Measurements from ENCODE around the gene LDOC1. TPM values are rescaled to one million over a fixed set of nuclear protein-coding genes. Genes with fewer than 3 reads are reported as not detected.

The LDOC1 gene
- 51.0 and 51.5 TPM in 2 replicates for polyA plus RNA-seq (2013)

DNA sequence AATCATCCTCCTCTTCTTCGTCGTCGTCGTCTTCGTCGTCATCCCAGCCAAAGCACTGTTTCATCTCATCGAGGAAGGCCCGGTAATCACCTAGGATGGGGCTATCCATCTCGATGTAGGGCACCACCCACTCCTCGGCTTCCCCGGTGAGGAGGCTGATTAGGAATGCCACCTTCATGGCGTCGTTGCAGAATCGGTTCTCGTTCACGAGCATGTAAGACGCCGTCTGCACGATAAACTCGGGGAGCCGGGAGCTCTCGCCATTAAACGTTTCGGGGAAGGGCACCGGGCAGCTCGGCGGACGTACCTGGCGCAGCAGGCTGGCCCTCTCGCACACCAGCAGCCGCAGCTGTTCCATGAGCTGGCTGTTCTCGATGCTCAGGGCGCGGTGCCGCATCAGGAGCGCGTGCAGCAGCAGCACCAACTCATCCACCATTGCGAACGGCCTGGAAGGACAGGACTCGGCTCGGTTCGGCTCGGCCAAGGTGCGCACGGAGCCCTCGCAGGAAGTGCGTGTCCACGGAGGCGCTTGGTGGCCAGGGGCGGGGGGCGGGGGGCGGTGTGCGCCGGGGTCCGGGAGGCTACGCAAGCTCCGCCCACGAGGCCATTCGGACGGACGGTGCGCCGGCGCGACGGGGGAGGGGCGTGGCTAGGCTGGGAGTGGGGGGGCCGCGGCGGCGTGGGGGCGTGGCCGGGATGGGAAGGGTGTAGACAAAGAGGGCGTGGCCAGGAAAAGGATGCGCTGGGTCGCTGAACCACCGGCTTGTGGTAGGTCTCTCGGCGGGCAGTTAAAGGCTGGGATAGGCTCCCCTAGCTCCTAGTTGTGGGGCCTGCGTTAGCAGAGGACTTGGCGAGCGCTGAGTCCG is at the start of gene LDOC1:
Gene LDOC1 (minus strand): TSS at position 544 of the 866 bp plus-strand sequence. CDS start 108 bp downstream, at position 436.
- WGBS (ENCODE audit: extremely low coverage, insufficient coverage, insufficient read length), result no CpG with 5 or more reads among the region's 83 CpGs
- no peak for DNase-seq

DNA sequence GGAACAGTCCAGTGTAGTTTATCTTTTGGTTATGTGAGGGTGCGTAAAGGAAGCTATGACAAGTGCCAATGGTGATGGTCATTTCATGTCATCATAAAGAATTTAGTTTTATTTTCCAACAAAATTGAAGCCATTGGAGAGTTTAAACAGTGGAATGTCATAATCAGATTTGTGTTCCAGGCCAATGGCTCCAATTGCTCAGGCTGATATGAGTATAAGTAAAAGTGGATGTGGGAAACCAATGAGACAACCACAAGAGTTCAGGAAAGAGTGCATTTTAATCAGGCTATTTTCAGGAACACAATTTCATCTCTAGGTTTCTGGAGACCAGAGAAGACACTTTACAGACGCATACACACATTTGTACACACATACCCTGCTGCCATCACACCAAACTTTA is 44.7 kb upstream of the LDOC1 start:
- Histone ChIP-seq H3K23ac (ENCODE audit: low read length) (no peak overlapping the region), H3K4ac (ENCODE audit: low read depth, low read length) (no peak overlapping the region), H3K4me2 (ENCODE audit: low read length) (no peak overlapping the region), H3K9ac (ENCODE audit: low read length) (no peak overlapping the region), H4K8ac (ENCODE audit: low read depth, low read length) (no peak overlapping the region), H3K18ac (ENCODE audit: low read length) (no peak overlapping the region), H2AK5ac (ENCODE audit: low read length) (no peak overlapping the region), H3K14ac (ENCODE audit: low read length) (no peak overlapping the region), H4K91ac (ENCODE audit: low read depth, low read length) (no peak overlapping the region), H2BK12ac (ENCODE audit: low read length) (no peak overlapping the region), H2BK5ac (ENCODE audit: low read depth, low read length, poor library complexity) (no peak overlapping the region), H3K27me3 (ENCODE audit: insufficient read depth, low read length) (no peaks in the 10 kb centered on the region), H3K4me1 (ENCODE audit: control insufficient read depth in 1 of 2, insufficient read depth in 2 of 2, low read length in 2 of 2) (no peaks in the 10 kb centered on the region), H3K79me1 (ENCODE audit: low read length) (no peaks in the 10 kb centered on the region), H2BK120ac (ENCODE audit: insufficient read depth, low read length, poor library complexity) (no peak overlapping the region), H2AFZ (ENCODE audit: insufficient read depth, low read length, poor library complexity) (no peak overlapping the region), H3K9me3 (ENCODE audit: insufficient read depth, low read depth, low read length) (no peaks in the 10 kb centered on the region), H3K79me2 (ENCODE audit: control insufficient read depth, insufficient read depth, low read length, poor library complexity) (no peaks in the 10 kb centered on the region), H4K12ac (ENCODE audit: low read depth, low read length) (no peak overlapping the region), H3K27ac (ENCODE audit: low read depth, low read length) (no peak overlapping the region), H3K4me3 (ENCODE audit: low read depth, low read length) (no peak overlapping the region), H3K36me3 (ENCODE audit: control insufficient read depth in 1 of 2, insufficient read depth in 2 of 2, low read length in 2 of 2) (no peaks in the 10 kb centered on the region)
- DNase-seq, result no peak
- no CpG with 5 or more reads among the region's 2 CpGs for WGBS (ENCODE audit: extremely low coverage, insufficient coverage, insufficient read length)

More for the DNA sequence above, at the start of gene LDOC1:
- H3K14ac ChIP-seq (ENCODE audit: low read length), result peak within 1 kb of the TSS; percentile 11
- H3K79me1 ChIP-seq (ENCODE audit: low read length), result peaks cover 3% of the 10 kb centered on the region
- no peaks in the 10 kb centered on the region for H3K27me3 ChIP-seq (ENCODE audit: insufficient read depth, low read length)
- no peak within 1 kb of the TSS for H3K4ac ChIP-seq (ENCODE audit: low read depth, low read length)
- no peaks in the 10 kb centered on the region for H3K36me3 ChIP-seq (ENCODE audit: control insufficient read depth in 1 of 2, insufficient read depth in 2 of 2, low read length in 2 of 2)
- no peak within 1 kb of the TSS for H2BK5ac ChIP-seq (ENCODE audit: low read depth, low read length, poor library complexity)
- peak within 1 kb of the TSS; percentile 28 for H3K18ac ChIP-seq (ENCODE audit: low read length)
- H3K4me1 ChIP-seq (ENCODE audit: control insufficient read depth in 1 of 2, insufficient read depth in 2 of 2, low read length in 2 of 2), result no peaks in the 10 kb centered on the region
- H2BK120ac ChIP-seq (ENCODE audit: insufficient read depth, low read length, poor library complexity), result peak within 1 kb of the TSS; percentile 3
- peak within 1 kb of the TSS; percentile 3 for H4K12ac ChIP-seq (ENCODE audit: low read depth, low read length)
- H3K4me2 ChIP-seq (ENCODE audit: low read length), result peak within 1 kb of the TSS; percentile 90
- no peak within 1 kb of the TSS for H3K27ac ChIP-seq (ENCODE audit: low read depth, low read length)
- peak within 1 kb of the TSS; percentile 36 for H4K91ac ChIP-seq (ENCODE audit: low read depth, low read length)
- H4K8ac ChIP-seq (ENCODE audit: low read depth, low read length), result peak within 1 kb of the TSS; percentile 52
- H3K23ac ChIP-seq (ENCODE audit: low read length), result no peak within 1 kb of the TSS
- H3K9ac ChIP-seq (ENCODE audit: low read length), result peak within 1 kb of the TSS; percentile 31
- peak within 1 kb of the TSS; percentile 66 for H2AFZ ChIP-seq (ENCODE audit: insufficient read depth, low read length, poor library complexity)
- no peak within 1 kb of the TSS for H2AK5ac ChIP-seq (ENCODE audit: low read length)
- H3K9me3 ChIP-seq (ENCODE audit: insufficient read depth, low read depth, low read length), result no peaks in the 10 kb centered on the region
- peak within 1 kb of the TSS; percentile 89 for H3K4me3 ChIP-seq (ENCODE audit: low read depth, low read length)
- H3K79me2 ChIP-seq (ENCODE audit: control insufficient read depth, insufficient read depth, low read length, poor library complexity), result peaks cover 2% of the 10 kb centered on the region
- H2BK12ac ChIP-seq (ENCODE audit: low read length), result no peak within 1 kb of the TSS

DNA sequence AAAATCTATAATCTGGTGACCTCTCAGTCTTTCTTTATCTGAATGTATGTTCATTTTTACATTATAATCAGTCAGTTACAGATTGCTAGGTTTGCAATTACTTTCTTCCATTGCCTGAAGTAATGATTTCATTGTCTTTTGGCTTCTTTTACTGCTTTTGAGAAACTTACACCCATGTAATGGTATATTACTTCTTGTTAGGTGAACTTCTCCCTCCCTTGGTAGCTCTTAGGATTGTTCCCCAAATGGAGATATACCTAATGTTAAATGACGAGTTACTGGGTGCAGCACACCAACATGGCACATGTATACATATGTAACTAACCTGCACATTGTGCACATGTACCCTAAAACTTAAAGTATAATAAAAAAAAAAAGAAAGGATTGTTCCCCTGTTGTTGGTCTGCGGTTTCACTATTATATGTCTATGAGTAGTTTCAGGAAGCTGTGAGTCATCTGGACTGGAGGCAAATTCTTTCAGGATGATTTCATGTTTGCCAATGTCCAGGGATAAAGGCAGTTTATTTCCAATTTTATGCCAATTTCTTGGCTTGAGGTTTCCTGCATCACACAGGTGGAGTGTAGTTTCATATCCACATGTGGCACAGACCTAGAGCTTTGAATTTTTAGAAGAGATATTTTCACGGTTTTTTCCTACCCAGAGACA is 43.5 kb upstream of the LDOC1 start:
- WGBS (ENCODE audit: extremely low coverage, insufficient coverage, insufficient read length), result no CpG with 5 or more reads among the region's 3 CpGs

DNA sequence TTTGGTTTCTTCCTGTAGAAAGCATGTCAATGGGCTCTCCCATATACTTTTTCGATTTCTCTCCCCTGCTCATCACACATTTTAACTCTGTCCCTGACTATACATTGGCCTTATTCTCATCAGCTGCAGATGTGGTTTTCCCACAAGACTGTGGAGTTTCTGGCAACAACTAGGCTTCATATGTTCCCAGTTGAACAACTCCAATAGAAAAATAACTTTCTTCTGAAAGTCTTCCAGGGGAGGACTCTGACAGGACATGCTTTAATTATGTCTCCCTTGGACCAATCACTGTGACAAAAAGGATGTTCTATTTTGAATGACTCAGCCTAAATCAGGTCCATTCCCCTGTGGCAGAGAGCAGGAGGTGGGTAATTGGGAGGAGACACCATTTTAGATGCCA is 37.3 kb upstream of the LDOC1 start:
- no peak overlapping the region for H3K23ac ChIP-seq (ENCODE audit: low read length)
- H3K27ac ChIP-seq (ENCODE audit: low read depth, low read length), result no peak overlapping the region
- no peak overlapping the region for H3K18ac ChIP-seq (ENCODE audit: low read length)
- no peak overlapping the region for H2BK5ac ChIP-seq (ENCODE audit: low read depth, low read length, poor library complexity)
- no peak overlapping the region for H3K4me3 ChIP-seq (ENCODE audit: low read depth, low read length)
- DNase-seq, result no peak
- WGBS (ENCODE audit: extremely low coverage, insufficient coverage, insufficient read length), result no CpG with 5 or more reads among the region's 1 CpG
- no peaks in the 10 kb centered on the region for H3K79me1 ChIP-seq (ENCODE audit: low read length)
- H3K79me2 ChIP-seq (ENCODE audit: control insufficient read depth, insufficient read depth, low read length, poor library complexity), result no peaks in the 10 kb centered on the region
- no peak overlapping the region for H2AK5ac ChIP-seq (ENCODE audit: low read length)
- no peak overlapping the region for H4K12ac ChIP-seq (ENCODE audit: low read depth, low read length)
- H3K4me1 ChIP-seq (ENCODE audit: control insufficient read depth in 1 of 2, insufficient read depth in 2 of 2, low read length in 2 of 2), result no peaks in the 10 kb centered on the region
- no peaks in the 10 kb centered on the region for H3K36me3 ChIP-seq (ENCODE audit: control insufficient read depth in 1 of 2, insufficient read depth in 2 of 2, low read length in 2 of 2)
- no peak overlapping the region for H3K4ac ChIP-seq (ENCODE audit: low read depth, low read length)
- no peak overlapping the region for H4K8ac ChIP-seq (ENCODE audit: low read depth, low read length)
- no peak overlapping the region for H3K14ac ChIP-seq (ENCODE audit: low read length)
- H3K9me3 ChIP-seq (ENCODE audit: insufficient read depth, low read depth, low read length), result no peaks in the 10 kb centered on the region
- no peak overlapping the region for H3K9ac ChIP-seq (ENCODE audit: low read length)
- H2BK120ac ChIP-seq (ENCODE audit: insufficient read depth, low read length, poor library complexity), result no peak overlapping the region
- no peak overlapping the region for H4K91ac ChIP-seq (ENCODE audit: low read depth, low read length)
- H3K4me2 ChIP-seq (ENCODE audit: low read length), result no peak overlapping the region
- no peaks in the 10 kb centered on the region for H3K27me3 ChIP-seq (ENCODE audit: insufficient read depth, low read length)
- H2BK12ac ChIP-seq (ENCODE audit: low read length), result no peak overlapping the region
- no peak overlapping the region for H2AFZ ChIP-seq (ENCODE audit: insufficient read depth, low read length, poor library complexity)

More for the DNA sequence above, 43.5 kb upstream of the LDOC1 start:
- H3K79me2 ChIP-seq (ENCODE audit: control insufficient read depth, insufficient read depth, low read length, poor library complexity), result no peaks in the 10 kb centered on the region
- H3K79me1 ChIP-seq (ENCODE audit: low read length), result no peaks in the 10 kb centered on the region
- no peak overlapping the region for H4K8ac ChIP-seq (ENCODE audit: low read depth, low read length)
- no peak overlapping the region for H2AK5ac ChIP-seq (ENCODE audit: low read length)
- H3K36me3 ChIP-seq (ENCODE audit: control insufficient read depth in 1 of 2, insufficient read depth in 2 of 2, low read length in 2 of 2), result no peaks in the 10 kb centered on the region
- H3K27me3 ChIP-seq (ENCODE audit: insufficient read depth, low read length), result no peaks in the 10 kb centered on the region
- H4K12ac ChIP-seq (ENCODE audit: low read depth, low read length), result no peak overlapping the region
- no peak overlapping the region for H4K91ac ChIP-seq (ENCODE audit: low read depth, low read length)
- H2BK120ac ChIP-seq (ENCODE audit: insufficient read depth, low read length, poor library complexity), result no peak overlapping the region
- no peaks in the 10 kb centered on the region for H3K4me1 ChIP-seq (ENCODE audit: control insufficient read depth in 1 of 2, insufficient read depth in 2 of 2, low read length in 2 of 2)
- no peak overlapping the region for H2AFZ ChIP-seq (ENCODE audit: insufficient read depth, low read length, poor library complexity)
- peak in 1 of 2 donors; percentile 15 for DNase-seq
- H3K9me3 ChIP-seq (ENCODE audit: insufficient read depth, low read depth, low read length), result no peaks in the 10 kb centered on the region
- H3K9ac ChIP-seq (ENCODE audit: low read length), result no peak overlapping the region
- H2BK12ac ChIP-seq (ENCODE audit: low read length), result no peak overlapping the region
- H2BK5ac ChIP-seq (ENCODE audit: low read depth, low read length, poor library complexity), result no peak overlapping the region
- no peak overlapping the region for H3K4ac ChIP-seq (ENCODE audit: low read depth, low read length)
- no peak overlapping the region for H3K4me2 ChIP-seq (ENCODE audit: low read length)
- H3K14ac ChIP-seq (ENCODE audit: low read length), result no peak overlapping the region
- H3K27ac ChIP-seq (ENCODE audit: low read depth, low read length), result no peak overlapping the region
- H3K18ac ChIP-seq (ENCODE audit: low read length), result no peak overlapping the region
- no peak overlapping the region for H3K23ac ChIP-seq (ENCODE audit: low read length)
- H3K4me3 ChIP-seq (ENCODE audit: low read depth, low read length), result no peak overlapping the region
